Stimulated activated CD8-positive, alpha-beta memory T cell treated with anti-CD3 and anti-CD28 coated beads, Interleukin-7, amount 100 ng/mL, for 4 hours (primary cell): ENCODE measurements around the gene DRC7.
"Not testable (repeated sequence)": the region's sequence is repeated elsewhere in the genome, so short reads cannot be mapped to it uniquely, and the experiment has no call there.

Experiments
- DNase-seq, 2 donors: peaks; one replicate each; pipeline ENCODE4 v3.0.0-alpha.2; 2020; ENCODE audit warnings: low read depth in 2 of 2

Gene DRC7

DNA sequence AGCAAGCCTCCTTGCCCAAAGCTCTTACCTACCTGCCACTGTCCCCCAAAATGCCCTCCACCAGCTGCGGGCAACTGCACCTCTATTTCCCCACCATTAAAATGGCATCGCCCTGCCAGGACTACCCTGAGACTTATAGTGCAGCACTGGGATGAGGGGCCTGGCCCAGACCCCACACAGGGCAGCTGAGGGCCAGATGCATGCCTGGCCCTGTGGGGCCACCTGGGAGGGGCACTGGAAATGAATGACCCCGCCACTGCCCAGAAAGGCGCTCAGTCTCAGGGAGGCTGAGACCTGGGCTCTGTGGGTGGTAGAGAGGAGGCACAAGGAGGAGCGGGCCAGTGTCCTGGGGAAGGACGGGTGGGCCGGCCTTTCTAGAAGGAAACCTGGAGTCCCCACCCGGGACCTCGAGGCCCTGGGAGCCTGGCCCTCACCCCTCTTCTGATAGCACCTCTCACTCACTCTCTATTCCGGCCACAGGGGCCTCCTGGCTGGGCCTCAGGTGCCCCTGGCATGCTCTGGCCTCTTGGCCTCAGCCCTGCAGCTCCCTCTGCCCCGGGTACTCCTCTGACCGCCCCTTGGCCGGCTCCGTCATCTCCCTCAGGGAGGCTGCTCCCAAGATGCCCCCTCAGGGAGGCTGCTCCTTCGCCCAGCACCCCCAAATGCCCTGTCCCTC lies 67.9 kb downstream of the DRC7 start:
- DNase-seq: no peak

DNA sequence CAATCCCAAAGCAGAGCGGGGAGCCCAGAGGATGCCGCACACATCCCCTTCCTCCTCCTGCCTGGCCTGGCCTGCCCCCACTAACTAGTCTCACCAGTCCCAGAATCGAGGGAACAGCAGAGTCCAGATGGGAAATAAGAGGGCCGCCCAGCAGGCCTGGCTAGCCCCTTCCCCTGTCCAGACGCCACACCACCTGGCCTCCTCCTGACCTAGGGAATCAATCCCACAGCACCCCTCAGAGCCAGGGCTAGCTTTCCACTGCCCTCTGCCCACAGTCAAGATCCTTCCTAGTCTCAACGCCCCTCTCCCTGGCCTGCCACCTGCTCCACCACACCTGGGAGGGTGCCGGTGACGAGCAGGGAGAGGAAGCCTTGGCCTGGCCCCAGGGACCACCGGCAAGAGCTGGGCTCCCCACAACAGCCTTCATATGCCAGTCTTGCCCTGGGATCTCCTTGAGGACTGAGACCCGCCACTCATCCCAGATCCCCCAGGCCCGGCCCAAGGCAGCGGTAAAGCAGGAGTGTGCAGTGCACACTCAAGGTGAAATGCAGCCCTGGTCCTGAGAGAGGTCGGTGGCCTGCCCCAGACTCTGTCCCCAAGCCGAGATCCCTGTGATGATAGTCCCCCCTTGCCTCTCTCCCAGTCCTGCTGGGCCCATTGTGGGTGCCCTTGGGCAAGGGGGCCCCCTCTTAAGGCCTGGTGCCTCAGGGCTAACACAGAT lies 68.8 kb downstream of the DRC7 start:
- no peak for DNase-seq

DNA sequence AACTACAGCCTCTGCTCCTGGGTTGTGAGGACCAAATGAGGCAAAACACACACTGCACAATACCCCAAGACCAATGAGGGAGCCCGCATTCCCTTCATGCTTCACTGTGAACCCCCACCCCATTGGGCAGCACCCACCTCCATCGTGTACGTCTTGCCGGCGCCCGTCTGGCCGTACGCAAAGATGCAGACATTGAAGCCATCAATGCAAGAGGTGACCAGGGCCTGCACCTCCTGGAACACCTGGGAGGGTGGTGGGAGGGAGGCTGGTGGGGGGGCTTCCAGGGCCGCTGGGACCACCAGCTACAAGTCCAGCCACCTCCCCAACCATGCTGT lies 69.4 kb downstream of the DRC7 start:
- no peak for DNase-seq

DNA sequence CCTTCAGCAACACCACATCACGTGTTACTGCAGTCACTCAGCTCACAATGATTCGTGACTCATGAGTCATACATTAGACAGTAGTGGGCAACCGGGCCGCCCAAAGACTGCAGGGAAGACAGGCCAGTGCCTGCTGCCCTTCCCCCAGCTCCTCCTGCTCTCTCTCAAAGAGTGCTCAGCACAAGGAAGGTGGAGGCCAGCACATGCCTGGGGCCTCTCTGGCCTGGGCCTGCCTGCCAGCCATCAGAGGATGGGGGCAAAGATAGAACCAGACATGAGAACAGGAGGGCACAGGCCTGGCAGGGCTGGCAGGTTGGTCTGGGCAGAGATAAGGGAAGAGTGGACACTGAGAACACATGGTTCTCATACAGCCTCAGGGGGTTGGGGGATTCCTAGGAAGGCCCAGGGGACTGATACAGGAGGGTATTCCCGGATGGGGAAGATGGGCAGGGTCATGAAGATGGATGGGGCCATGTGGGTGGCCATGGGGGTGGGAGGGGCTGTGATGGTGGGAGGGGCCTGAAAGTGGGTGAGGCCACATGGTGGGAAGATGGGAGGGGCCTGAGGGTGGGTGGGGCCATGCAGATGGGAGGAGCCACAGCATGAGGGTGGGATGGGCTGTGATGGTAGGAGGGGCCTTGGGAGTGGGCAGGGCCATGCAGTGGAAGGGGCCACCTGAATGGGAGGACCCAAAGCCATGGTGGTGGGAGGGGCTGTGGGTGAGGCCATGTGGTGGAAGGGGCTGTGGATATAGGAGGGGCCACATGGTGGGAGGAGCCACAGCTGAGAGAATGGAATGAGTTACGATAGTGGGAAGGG lies 69.9 kb downstream of the DRC7 start:
- DNase-seq: no peak

DNA sequence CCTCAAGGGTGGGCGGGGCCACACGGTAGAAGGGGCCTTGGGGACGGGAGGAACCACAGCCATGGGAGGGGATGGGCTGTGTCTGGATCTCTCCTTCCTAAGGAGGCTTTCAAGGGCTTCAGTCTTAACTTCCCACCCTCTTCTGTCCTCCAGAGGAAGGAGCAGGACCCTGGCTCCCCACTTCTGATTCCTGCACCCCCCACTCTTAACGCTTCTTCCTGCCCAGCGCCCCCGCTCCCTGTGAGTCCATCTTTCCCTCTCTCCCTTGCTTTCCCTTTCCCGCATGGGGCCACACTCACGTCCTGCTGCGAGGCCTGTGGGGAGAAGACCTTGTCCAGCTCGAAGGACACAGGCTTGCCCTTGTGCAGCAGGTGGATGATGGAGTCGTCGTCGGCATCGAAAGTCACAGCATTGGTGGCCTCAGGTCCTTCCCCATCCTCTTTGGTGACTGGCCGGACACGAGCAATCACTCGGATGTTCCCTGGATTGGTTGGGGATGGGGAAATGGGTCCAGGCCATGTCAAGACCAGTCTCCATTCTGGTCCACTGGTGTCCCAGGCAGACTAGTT lies 70.6 kb downstream of the DRC7 start:
- DNase-seq: no peak

DNA sequence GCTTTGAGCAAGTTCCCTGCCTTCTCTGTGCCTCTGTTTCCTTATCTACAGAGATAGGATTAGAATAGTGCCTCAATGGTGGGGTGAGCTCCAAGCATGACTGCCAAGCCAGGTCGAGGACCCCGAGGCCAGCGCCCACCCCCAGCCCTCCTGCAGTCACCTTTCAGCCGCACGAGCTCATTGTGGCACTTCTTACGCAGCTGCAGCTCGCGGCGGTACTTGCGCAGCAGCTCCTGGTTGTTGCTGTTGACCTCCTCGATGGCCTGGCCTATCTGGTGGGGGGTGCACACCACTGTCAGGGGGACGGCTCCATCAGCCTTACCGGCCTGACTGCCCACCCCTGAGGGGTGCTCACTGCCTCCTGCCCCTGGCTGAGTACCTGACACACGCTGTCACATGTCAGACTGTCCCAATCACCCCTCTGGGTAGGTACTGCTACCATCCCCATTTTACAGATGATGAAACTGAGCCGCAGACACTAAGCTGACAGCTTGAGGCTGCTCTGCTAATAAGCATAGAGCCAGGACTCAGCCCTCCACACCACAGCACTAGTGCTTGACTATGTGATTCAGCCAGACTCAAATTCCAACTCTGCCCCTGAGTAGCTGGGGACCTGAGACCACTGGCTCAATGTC lies 72.2 kb downstream of the DRC7 start:
- no peak for DNase-seq

DNA sequence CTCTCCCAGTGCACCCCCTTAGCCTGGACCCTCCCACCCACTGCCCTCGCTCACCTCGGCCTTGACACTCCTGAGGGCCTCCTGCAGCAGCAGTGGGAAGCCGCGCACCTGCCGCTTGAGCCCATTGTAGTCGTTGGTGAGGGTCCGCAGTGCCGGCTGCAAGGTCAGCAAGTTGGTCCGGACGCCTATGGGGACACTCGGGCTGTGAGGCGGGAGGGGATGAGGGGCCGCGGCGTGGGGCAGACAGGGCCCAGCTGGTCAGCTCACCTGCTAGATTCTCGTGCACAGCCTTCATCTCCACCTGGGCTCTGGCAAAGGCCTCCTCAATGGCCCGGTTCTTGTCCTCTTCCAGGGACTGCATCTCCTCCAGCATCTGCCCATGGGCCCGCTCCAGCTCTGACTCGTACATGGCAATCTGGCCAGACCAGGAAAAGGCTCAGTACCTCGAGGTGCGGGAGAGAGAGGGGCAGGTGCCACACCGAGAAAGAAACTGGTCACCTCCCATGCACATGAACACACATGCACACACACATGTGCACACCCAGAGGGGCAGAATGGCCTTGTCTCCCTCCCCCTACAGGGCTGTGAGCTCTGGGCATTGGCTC lies 75.0 kb downstream of the DRC7 start:
- no peak for DNase-seq

DNA sequence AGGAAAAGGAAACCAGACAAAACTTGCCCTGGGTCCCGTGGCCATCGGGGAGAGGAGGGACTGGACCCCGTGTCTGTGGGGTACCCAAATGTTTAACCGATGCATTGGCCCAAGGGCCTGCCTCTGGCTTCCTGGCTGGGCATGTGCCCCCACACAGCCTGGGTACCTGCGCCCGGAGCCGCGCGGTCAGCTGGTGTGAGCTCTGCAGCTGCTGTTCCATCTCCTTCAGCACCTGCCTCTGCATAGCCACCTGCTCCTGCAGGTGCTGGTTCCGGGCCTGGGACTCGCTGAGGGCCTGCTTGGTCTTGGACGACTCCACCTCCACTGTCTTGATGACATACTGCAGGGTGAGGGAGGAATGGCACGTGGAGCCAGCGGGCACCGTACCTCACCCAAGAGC lies 75.8 kb downstream of the DRC7 start:
- no peak for DNase-seq

DNA sequence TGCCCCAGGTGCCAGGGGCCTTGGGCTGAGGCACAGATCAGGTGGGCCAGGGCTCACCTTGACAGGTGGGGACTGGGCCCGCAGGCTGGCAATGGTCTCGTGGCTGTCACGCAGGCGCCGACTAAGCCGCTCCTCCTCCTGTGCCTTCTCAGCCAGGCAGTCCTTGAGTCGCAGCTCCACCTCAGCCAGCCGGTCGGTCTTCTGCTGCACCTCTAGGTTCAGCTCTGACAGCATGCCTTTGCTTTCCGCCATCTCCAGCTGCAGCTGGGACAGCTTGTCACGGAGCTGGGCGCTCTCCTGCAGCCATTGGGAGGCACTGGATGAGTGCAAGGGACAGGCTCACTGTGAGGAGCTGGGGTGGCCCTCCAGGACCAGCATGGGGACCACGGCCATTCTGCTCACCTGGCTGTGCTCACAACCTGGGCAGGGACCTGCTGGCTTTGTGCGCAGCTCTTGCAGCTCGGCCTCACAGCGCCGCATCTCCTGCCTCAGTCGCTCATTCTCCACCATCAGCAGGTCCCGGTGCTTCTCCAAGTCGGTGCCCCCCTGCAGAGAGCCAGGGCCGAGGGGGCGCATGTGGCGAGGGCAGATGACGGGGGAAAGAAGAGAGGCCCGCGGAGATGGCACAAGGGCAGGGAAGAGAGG lies 76.7 kb downstream of the DRC7 start:
- no peak for DNase-seq

DNA sequence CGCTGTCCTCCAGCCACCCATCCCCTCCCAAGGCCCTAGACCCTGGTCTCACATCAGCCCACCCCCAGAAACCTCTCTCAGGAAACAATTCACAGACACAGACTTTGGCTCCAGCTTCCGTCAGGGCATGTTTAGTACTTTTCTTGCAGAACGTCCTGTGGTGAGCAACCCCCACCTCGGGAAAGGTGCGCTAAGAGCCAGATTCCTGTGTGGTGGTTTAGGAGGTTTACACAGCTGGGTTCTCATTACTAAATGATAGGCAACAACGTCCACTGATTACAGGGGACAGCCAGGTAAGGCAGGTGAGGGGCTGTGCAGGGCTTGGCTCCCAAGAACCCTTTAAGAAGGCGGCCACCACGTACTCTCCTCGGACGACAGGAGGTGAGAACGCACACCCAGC lies 78.4 kb downstream of the DRC7 start:
- no peak for DNase-seq

DNA sequence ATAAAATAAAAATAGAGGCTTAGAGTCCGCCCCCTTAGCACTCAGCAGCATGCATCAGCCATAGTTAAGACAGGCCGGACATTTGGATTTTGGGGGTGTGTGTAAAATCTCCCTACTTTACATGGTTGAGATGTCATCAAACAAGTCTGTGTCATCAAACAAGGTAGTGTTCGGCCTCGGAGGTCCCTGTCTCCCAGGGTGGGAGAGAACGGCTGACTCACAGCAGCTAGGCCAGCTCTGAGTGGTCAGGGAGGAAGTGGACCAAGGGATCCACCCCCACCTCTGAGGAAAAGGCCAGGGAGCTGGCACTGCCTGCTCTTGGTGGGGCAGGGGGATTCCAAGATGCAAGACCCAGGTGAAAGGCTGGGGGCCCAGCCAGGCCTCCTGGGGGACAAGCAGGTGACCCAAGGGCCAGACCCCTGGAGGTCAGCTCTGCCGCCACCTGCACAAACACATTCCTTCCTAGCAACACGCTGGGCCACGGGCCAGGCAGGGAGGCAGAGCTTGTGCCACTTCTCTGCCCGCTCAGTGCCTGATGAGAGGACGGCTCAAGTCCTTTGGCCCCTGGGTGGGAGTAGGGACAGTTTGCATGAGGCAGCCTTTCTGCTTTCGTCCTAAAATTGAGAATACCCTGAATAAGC lies 79.2 kb downstream of the DRC7 start:
- no peak for DNase-seq

DNA sequence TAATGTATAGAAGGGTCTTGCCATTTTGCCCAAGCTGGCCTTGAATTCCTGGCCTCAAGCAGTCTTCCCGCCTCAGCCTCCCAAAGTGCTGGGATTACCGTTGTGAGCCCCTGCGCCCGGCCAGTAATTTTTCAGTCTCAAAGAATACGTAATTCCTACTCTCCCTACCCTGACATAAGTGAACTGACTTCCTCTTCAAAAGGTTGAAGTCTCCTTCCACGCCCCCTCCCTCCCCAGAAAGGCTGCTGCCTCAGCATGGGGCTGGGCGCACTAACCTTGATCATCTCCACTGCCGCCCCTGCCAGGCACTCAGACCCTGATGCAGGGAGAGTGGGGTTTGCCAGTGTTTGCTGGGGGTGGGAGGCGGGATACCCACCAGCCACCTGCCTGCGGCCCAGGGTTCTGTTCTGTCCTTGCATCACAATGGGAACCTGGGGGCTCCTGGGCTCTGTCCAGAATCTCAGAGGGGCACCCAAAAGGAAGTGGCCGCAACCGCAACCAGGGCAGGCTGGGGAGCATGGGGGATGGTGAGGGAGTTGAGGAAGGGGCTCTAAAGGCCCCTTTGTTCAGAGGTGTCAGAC lies 80.2 kb downstream of the DRC7 start:
- DNase-seq: no peak

DNA sequence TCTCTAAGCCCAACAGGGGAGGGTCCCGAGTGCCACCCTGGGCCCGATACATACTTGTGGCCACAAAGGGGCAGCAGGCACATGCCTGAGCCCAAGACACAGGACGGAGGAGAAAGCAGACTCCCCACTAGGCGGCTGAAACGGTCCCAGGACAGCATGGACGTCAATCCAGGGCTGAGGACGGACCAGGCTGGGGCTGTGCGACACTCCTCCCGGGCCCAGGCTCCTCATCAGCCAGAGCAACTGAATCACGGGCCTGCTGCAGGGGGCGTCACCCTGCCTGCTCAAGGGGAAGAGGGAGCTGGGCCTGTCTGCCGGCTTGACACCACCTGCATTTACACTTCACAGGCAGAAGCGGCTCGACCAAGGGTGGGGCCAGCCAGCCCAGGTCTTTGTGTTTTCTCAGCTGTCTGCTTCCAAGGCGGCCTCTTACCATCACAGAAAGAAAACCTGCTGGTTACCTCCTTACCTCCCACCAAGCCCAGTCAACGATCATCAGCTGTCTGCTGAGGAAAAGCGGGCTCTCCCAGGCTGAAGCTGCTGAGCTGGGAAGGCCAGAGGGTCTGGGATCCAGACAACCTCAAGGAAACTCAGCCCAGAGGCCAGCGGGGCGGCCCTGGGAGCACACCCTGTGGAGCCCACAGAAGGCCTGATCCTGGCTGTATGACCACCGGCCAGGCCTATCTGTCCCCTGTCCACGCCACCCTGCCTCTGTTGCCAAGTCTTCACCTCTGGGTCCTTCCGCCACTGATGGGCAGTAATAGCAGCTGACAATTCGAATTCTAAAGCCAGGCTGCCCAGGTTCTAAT lies 81.3 kb downstream of the DRC7 start:
- DNase-seq: no peak

DNA sequence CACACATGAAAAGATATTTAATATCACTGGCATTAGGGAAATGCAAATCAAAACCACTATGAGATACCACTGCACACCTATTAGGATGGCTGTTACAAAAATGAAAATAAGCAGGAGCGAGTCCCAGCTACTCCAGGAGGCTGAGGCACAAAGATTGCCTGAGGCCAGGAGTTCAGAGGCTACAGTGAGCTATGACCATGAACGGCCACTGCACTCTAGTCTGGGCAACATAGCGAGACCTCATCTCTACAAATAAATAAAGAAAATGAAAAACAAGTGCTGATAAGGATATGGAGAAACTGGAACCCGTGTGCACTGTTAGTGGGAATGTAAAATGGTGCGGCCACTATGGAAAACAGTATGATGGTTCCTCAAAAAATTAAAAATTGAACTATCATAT lies 84.1 kb downstream of the DRC7 start:
- DNase-seq: no peak

DNA sequence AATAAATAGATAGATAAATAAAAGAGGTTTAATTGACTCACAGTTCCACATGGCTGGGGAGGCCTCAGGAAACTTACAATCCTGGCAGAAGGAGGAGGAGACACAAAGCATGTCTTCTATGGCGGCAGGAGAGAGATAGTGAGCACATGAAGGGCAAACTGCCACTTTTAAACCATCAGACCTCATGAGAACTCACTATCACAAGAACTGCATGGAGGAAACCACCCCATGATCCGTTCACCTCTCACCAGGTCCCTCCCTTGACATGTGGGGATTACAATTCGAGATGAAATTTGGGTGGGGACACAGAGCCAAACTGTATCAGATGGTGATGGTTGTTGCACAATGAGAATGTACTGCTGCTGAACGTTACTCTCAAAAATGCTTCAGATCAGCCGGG lies 85.2 kb downstream of the DRC7 start:
- not testable (repeated sequence) for DNase-seq

DNA sequence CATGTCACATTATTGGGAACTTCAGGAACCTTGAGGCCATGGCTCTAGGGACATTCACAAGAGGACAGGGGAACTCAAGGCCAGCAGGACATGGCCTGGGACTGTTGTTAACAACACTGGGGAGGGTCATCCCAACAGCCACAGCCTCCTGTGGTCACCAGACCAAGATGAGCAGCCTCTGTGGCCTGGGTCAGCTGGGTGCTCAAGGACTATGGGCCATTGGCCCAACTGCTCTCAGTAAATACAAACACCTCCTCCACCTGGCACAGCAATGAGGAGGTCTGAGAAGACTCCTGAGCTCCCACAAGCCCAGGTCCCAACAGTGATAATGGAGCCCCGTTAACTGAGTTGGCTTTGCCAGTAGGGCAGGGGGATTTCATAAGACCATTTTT lies 86.7 kb downstream of the DRC7 start:
- DNase-seq: no peak
